Measurements from ENCODE around the gene NUDT8.

GRCh38 chr11:67581469-67581868, 48.3 kb downstream of the NUDT8 start:
- TF ChIP-seq CTCF (IDR thresholded peaks at IDR 0.05) (no peak), POLR2A (IDR thresholded peaks at IDR 0.05) (no peak)

Data from adrenal gland (tissue), 5 donors.